ENCODE data around the gene RTL1.

The RTL1 gene

DNA sequence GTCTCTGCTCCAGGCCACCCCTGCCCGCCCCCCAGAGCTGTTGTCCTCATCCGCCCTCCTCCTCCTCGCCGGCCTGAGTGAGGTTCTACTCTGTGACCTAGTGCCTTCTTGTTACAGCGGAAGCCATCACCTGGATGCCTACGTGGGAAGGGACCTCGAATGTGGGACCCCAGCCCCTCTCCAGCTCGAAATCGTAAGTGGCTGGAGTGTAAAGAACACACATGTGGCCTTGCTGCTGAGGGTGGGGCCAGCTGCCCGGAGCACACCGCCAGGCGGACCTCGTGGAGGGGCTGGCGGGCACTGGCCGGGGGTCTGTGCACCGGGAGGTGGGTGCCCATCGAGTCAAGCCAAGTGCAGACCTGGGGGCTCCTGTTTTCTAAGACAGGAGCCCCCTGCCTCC, 58.2 kb downstream of the RTL1 start:
- DNase-seq, result no peak

DNA sequence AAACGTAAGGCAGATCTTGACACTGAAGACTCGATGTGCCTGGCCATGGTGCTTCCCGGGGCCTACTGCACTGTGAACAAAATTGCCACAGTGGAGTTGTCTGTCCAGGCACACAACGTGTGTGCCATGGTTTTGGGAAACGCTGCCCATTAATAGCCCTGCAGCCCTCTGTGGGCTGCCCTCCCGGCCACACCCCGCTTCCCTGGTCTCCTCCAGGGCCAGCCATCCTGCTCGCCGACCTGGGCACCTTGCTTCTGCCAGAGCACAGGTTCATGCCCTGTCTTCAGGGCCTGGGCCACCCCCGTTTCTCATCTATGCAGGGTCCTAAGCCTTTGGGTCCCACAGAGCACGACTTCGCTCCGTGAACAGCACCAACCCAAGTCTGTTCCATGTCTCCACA, 58.7 kb downstream of the RTL1 start:
- DNase-seq, result no peak

DNA sequence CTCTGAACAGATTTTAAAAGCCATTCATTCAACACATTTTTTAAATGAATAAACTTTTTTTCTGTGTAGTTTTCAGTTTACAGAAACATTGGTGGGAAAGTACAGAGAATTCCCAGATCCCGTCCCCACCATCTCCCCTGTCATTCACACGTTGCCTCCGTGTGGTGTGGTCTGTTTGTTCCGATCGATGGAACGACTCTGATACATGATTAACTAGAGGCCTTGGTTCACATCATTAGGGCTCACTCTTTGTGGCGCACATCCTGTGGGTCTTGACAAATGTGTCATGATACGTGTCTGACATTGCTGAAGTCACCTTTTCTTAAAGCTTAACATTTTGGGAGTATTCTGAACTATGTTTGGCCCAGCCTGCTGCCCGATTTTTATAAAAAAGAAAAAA, 59.1 kb downstream of the RTL1 start:
- DNase-seq, result no peak

DNA sequence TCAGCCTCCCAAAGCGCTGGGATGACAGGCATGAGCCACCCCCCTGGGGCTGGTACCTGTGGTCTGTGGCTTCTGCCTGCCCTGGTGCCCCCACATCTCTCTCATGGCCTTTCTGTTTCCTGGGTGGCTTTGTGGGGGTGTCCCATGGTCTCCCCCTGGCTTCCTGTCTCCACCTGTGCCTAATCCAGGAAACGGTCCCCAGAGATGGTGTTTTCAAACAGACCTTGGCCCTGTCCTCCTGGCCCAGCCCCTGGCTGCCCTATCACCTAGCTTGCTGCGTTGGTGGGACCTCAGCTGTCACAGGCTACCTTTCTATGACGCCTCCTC, 59.5 kb downstream of the RTL1 start:
- DNase-seq, result no peak

DNA sequence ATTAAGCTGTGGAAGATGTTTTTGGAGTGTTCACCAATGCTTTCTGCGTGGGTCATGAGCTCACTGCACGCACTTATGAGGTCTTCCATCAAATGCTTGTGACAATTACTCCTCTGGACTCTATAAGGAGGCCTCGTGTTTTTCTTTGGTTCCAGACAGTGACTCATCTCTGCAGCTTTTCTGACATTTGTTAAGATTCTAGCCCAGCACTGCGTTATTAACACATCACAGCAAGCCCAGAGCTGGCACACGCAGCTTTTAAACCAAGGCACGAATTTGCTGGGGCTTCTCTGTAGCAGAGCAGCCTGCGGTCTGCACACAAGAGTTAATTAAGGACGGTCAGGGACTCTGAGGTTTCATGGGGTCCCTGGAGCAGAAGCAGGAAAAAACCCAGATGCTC, 60.7 kb downstream of the RTL1 start:
- DNase-seq, result no peak

DNA sequence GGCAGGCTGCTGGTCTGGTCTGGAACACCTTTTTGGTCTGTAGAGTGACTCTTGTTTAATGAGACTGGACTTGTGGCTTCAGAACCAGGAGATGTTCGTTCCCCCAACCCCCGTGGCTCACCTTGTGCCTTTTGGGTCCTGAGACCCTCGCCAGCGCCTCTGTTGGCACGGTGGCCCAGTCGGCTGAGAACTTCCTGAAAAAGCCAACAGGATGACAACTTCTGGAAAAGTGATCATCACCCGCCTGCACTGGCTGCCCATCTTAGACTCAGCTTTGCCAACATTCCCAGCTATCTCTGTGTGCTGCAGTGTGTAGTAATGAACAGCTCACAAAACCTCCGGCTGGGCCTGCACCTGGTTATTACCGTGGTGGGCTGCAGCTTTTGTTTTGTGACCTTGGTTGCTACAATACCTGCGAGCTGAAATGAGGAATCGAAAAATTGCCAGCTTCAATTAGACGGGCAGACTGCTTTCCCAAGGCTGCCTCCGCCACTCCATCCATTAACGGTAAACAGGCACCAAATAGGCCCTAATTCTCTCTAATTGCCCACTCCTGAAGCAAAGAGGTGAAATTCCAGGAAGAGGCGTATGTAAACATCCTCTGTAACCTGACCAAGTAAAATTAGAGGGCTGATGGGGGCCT, 61.6 kb downstream of the RTL1 start:
- DNase-seq, result no peak

DNA sequence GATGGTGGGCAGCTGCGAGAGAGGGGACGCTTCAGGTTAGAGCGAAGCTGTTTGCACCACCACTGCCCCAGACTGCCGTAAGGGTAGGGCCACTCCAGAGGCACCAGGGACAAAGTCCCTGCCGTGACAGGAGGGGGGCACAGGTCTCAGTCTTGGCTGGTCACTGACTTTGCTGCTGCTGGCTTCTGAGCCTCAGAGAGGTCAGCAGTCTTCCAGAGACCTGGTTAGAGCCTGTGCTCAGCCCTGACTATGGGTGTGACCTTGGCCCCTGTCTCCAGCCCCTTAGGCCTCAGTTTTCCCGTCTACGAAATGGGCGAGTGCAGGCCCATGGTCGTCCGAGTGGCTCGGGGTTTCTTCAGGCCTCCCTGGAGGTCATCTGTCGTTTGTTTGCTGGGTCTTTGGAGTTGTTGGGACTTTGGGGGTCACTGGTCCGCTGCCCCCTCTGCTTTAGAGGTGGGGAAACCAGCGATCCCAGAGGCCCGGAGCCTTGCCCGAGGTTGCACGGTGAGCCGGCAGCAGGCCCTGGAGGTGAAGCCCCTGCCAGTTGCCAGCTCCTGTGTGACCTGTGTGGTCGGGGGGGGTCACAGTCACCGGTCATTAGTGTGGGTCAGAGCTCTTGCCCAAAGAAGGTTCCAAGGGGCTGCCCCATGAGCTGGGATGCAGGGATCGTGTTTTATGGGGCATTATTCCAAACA, 62.3 kb downstream of the RTL1 start:
- no peak for DNase-seq

DNA sequence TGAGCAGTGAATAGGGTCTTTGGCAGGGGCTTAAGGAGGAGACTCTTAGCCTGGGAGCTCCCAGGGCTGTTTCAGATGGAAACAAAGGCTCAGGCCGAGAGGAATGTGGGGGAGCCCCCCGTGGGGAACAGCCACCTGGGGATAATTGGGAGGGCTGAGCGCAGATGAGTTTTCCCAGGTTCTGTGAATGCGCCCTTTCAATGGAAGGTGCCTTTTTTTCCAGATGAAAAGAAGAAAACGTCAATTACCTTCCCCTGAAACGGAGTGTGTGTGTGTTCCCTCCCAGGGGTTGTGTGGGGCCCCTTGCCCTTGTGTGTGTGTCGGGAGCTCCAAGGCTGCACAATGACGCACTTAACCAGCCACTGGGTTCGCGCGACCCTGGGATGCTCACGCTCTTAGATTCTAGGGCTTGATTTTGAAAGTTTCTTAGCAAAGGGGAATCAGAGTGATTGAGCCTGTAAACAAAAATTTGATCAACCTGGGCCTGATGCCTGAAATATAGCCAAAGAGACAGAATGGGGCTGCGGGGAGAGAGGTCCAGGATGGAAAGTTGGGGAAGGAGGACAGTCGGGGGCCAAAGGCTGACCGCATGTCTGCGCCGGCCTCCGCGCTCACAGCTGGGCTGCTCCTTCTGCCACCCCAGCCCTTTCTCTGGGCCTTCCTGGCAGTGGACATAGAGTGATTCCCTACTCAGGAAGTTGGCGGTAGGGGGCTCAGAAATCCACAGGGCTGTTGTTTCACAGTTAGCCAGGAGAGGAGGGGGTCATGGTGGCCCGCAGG, 63.0 kb downstream of the RTL1 start:
- no peak for DNase-seq

DNA sequence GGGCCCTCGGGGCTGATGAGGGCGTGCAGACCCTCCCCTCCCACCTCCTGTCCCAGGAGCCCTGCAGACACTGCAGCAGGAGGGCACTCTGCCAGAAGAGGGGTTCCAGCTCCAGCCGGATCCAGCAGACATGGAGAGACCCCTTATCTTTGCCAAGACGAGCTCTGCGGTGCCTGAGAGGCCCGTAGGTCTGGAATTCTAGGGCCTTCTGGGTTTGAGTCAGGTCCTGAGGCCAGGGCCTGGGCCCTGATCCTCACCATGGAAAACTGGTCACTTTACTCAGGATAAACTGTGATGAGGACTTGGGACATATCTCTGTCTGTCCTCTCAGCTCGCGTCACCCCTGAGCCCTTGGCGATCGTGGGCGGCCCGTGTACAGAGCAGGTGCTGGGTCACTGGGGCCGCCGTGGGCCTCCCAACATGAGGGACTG, 63.8 kb downstream of the RTL1 start:
- DNase-seq, result no peak

DNA sequence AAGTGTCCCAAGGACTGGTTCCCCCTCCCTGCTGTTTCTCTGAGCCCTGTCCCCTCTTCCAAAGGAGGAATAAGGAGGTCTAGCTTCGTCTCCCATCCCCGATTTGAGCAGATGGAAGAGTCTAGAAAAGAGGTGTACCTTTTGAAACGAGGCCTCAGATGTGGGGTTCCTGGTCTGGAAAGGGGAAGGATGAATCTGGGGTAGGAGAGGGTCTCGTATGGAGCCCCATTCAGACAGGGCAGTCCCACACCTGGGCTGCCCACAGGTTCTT, 64.3 kb downstream of the RTL1 start:
- DNase-seq, result no peak

DNA sequence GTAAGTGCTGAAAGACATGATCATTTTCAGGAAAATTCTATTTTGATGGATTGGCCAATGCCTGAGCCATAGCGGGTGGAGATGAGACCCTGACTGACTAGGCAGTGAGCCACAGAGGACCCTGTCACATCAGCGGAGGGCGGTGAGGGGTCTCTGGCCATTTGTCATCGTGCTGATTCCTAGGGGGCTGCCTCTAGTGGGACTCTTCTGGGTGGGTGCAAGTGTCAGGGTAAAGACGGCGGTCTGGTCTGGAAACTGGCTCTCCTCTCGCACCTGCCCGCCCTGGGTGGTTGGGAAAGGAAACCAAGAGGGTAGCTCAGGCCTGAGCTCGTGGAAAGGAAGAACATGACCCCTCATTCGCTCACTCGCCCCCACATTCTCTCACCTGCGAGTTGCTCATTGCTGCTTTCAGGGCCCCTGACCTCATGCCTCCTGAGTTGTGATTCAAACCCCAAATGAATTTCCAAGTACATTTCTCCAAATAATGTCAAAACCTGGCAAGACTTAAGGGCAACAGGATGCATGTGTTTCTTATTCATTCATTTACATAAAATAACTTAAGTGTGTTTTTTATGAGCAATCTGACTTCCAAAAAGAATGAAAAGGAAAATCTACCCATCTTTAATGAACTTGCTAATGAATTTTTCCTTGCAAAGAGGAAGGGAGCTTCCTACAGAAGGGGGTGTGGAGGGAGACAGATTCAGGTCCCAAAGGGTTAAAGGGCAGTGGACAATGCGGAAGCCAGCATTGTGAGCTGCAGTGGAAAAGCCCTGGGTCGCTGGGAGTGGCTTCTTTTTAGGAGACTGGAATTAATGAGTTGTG, 64.8 kb downstream of the RTL1 start:
- DNase-seq, result no peak

DNA sequence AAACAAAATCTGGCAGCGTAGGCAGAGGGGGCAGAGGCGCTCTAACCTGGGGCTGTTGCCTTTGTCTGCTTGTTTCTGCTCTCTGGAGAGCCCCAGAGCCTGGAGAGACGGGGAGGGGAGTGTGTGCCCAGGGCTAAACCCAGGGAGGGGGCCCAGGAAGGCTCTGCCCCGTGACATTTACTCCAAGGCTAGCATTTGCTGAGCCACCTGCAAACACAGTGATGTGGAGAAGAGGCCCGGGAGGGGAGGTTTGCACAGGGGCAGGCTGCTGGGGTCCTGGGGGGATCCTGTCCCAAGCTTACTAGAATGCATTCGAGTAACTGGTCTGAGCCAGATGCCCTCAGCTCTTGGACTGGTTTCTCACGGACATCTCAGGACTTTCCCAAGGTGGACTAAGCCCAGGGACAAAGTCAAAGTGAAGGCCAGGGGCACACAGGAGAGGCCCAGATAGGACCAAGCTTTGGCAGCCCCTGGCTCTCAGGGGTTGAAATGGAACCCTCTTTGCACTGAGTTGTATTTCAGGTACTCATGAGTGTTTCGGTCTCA, 65.6 kb downstream of the RTL1 start:
- no peak for DNase-seq

DNA sequence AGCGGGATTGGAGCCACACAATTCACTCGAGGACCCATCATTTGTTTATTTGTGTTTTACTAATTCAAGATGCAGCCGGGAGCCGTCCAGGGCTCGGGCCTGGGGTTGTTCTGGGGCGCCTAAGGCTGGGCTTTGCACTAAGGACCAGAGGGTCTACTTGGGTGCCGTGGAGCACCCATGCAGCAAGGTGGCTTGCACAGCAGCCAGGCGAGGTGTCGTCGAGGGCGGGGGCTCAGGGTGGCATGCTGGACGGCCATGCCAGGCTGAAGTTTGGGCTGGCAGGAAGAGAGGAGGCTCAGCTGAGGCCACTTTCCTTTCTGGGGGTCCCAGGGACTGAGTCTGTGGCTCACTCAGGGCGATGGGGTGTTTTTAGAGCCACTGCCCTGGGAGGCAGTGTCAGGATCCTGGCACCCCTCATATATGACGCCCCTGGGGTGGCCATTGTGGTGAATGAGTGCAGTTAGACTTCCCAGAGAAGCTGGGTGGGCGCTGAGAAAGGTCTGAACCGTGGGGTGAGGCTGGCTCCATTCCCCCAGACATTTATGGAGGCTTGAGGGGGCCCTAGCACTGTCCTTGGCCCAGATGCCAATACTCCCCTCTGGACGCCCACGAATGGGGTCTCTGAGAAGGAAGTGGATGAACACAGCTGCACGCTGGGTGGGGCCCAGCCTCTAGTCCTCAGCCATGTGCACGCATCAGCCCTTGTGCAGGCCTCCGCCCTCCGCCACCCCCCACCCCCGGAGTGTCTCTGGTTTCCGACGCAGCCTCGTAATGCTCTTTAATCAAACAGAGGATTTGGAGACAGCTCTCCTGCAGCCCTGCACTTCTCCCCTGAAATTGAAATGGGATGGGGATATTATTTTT, 66.3 kb downstream of the RTL1 start:
- DNase-seq, result no peak

DNA sequence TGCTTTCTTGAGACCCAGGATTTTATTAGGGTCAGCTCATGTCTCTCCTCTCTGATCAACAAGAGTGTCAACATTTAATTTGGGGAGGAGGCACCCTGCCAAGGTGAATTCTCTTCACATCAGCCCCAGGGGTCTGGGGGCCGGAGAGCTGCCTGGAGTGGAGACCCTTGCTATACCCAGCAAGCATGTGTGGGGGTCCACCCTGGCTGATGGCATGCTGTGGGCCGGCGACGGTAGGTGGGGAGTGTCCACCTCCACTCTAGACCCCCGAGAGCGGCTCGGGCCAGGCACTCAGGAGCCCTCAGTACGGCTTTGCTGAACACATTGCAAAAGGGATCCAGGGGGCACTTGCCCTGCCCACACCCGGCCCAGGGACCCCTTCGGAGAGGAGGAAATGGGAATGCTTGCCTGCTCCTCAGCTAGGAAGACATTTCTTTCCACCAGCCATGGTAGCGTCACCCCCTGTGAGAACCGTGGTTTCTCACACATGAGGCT, 67.2 kb downstream of the RTL1 start:
- no peak for DNase-seq

DNA sequence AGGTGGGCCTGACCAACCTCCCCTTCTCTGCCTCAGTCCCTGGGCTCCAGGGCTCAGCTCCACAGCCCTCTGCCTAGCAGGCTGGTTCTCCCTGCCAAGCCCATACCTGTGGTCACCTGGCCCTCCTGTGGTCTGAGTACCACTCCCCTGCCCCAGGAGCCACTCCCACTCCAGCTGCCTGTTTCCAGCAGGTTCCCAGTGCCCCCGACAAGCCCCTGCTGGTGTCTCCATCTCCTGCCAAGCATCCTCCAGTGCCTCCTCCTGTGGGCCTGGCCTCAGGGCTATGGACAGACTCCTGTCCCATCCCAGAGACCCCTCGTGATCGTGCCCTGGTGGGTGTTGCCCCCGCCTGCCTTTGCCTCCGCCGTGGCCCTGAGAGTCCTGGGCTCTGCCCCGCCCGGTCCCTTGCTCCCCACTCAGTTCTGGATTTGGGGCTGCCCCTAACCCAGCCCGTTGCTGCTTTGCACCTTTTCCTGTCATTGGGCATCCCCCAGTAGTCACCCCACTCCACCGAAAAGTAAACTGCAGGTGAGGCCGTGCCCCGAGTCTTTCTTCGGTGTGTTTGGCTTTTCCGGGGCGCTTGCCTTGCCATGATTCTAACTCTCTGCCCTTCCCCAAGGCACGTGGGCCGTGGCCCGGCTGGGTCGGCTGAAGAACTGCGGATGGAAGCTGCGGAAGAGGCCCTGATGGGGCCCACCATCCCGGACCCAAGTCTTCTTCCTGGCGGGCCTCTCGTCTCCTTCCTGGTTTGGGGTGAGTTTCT, 67.8 kb downstream of the RTL1 start:
- DNase-seq, result no peak

DNA sequence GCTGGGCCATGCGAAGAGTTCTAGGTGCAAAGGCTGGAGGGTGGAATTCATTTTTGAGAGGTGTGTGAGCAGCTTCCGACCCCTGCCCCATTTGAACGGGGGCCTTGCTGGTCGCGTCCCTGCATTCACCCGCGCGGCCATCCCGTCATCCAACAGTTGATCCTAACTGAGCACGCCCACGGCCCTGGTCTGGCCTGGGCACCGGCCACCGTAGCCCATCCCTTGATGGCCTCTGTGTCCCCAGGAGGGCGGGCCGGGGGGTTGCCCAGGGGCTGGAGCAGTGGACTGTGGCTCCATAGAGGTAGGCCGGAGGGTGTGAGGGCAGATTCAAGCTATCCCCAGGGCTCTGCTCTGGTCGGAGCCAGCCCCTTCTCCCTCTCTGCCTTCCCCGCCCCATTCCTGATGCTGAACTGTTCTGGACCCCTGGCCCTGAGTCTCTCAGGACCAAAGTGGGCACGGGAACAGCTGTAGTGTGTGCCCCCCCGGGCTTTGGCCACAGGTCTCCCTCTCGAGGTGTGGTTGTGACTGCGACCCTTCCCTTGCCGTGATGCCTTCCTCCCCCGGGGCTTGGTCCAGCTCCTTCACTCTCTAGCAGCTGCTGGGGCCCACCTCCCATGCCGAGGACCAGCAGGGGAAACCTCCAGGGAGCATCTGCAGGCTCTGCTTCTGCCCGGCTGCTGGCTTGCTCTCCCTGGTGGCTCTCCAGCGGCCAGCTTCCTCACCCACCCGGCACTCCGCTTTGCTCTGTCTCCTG, 68.6 kb downstream of the RTL1 start:
- DNase-seq, result no peak

DNA sequence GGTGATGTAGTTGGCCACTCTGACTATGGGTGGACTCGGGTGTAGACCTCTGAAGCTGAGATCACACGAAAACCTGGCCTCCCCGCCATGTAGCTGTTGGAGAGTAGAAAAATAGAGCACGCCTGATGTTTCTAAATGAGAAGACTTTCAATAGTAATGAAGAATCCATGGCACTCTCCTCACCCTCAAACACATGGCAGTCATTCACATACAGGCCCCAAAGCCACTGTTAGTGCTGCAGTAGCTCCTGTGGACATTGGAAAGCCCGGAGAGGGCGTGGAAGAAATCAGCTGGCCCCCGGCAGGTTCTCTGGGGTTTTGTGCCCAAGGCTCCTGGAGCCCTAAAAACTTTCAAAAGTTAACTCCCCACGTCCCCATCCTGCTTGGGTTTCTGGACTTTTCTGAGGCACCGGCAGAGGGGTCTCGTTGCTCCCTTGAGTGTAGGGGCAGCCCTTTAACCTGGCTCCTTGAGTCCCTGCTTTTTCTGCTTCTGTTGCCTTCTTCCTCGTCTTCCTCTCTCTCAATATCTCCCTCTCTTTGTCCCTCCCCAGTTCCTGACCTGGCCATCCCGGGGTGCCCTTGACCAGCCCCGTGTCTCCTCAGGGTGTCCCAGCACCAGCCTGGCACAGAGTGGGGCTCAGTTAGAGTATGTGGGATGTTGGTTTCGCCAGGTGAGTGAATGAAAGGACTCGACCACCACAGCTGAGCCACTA, 69.3 kb downstream of the RTL1 start:
- DNase-seq, result no peak

DNA sequence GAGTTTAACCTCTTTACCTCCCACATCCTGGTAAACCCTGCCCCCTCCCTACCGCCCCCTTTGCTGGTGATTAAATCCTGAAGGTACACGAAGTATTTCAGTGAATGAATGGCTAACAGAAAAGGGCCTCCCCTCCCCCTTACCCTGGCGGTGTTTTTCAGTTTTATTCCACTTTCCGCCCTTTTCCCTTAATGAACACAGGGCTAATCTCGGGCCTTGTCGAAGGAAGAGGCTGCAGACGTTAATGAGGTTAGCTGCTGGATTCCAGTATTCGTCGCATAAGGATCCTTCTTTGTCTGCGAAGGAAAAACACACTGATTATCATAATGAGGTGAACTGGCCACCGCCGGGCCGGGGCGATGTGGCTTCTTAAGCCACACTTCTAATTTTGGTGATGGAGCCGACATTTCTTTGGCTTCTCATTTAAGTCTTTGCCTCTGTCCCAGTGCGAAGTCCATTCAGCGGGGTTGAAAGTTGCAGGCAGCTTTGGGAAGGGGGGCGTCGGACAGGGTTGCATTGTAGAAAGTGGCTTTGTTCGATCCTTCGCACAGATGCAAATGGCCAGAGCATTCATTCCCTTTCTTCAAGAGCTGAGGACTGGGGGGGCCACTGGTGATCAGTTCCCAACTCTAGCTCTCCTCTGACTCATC, 71.1 kb downstream of the RTL1 start:
- DNase-seq, result no peak

DNA sequence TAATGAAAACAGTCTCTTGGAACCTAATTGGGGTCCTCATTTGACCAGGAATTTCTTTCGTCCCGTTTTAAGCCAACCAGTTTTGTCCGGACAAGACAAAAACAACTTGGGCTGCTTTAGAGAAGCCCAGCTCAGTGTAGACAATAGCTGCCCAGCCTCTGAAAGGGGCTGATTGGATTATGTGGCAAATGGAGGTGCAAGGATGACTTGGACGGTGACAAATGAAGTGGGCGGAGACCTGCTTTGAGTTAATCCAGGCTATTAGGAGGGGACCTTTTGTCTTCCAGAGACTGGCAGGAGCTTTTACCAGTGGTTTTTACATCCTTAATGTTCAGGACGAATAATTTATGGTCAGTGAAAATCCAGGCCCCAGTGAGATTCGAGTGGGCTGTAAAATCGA, 72.8 kb downstream of the RTL1 start:
- DNase-seq, result no peak

Data from cerebellar nuclear complex (tissue), 1 donor.